ENCODE data around the gene TTC17. TPM values are rescaled to one million over a fixed set of nuclear protein-coding genes. Genes with fewer than 3 reads are reported as not detected.

The TTC17 gene, protein sequence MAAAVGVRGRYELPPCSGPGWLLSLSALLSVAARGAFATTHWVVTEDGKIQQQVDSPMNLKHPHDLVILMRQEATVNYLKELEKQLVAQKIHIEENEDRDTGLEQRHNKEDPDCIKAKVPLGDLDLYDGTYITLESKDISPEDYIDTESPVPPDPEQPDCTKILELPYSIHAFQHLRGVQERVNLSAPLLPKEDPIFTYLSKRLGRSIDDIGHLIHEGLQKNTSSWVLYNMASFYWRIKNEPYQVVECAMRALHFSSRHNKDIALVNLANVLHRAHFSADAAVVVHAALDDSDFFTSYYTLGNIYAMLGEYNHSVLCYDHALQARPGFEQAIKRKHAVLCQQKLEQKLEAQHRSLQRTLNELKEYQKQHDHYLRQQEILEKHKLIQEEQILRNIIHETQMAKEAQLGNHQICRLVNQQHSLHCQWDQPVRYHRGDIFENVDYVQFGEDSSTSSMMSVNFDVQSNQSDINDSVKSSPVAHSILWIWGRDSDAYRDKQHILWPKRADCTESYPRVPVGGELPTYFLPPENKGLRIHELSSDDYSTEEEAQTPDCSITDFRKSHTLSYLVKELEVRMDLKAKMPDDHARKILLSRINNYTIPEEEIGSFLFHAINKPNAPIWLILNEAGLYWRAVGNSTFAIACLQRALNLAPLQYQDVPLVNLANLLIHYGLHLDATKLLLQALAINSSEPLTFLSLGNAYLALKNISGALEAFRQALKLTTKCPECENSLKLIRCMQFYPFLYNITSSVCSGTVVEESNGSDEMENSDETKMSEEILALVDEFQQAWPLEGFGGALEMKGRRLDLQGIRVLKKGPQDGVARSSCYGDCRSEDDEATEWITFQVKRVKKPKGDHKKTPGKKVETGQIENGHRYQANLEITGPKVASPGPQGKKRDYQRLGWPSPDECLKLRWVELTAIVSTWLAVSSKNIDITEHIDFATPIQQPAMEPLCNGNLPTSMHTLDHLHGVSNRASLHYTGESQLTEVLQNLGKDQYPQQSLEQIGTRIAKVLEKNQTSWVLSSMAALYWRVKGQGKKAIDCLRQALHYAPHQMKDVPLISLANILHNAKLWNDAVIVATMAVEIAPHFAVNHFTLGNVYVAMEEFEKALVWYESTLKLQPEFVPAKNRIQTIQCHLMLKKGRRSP
- polyA plus RNA-seq (2012; ENCODE audit: insufficient read length, low read depth): 62.1 TPM

DNA sequence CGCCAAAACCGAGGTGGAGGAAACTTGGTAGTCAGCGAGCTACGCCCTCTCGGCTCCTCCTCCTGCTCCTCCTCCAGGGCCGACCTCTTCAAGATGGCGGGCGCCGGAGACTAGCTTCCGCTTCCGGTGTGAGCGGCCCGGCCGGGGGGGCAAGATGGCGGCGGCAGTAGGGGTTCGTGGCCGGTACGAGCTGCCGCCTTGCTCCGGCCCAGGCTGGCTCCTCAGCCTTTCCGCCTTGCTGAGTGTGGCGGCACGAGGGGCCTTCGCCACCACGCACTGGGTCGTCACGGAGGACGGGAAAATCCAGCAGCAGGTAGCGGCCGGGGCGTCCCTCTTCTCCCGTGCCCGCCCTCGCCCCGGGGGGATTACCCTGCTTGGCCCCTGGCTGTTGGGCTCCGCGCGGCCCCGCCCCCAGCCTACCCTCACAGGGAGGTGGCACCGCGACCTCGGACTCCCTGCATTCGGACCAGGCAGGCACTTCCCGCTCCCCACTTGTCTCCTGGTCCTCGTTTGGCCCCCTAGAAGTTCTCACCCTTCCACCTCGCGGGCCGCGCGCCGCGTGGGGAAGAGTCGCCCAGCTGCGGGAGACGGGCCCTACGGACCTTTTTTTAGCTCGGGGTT lies at the start of gene TTC17:
Gene TTC17, plus strand, starts transcription at position 120 of the 621 bp plus-strand sequence. Its CDS starts 35 bp downstream, at position 155.
- TF ChIP-seq POLR2AphosphoS5 (IDR thresholded peaks at IDR 0.05; ENCODE audit: low read depth, low read length) (peak; percentile 98), SIN3A (IDR thresholded peaks at IDR 0.05; ENCODE audit: borderline replicate concordance, insufficient read depth, low read length) (0 out of 2 replicates have a peak, but pooled peaks have one; percentile 4), TAF1 (IDR thresholded peaks at IDR 0.05; ENCODE audit: borderline replicate concordance, insufficient read depth, low read length) (peak; percentile 95), FOXP2 (optimal IDR thresholded peaks at IDR 0.05; ENCODE audit: borderline replicate concordance, extremely low read depth, extremely low read length, insufficient read depth) (peak; percentile 59)
- TF ChIP-seq, protein P1, sequence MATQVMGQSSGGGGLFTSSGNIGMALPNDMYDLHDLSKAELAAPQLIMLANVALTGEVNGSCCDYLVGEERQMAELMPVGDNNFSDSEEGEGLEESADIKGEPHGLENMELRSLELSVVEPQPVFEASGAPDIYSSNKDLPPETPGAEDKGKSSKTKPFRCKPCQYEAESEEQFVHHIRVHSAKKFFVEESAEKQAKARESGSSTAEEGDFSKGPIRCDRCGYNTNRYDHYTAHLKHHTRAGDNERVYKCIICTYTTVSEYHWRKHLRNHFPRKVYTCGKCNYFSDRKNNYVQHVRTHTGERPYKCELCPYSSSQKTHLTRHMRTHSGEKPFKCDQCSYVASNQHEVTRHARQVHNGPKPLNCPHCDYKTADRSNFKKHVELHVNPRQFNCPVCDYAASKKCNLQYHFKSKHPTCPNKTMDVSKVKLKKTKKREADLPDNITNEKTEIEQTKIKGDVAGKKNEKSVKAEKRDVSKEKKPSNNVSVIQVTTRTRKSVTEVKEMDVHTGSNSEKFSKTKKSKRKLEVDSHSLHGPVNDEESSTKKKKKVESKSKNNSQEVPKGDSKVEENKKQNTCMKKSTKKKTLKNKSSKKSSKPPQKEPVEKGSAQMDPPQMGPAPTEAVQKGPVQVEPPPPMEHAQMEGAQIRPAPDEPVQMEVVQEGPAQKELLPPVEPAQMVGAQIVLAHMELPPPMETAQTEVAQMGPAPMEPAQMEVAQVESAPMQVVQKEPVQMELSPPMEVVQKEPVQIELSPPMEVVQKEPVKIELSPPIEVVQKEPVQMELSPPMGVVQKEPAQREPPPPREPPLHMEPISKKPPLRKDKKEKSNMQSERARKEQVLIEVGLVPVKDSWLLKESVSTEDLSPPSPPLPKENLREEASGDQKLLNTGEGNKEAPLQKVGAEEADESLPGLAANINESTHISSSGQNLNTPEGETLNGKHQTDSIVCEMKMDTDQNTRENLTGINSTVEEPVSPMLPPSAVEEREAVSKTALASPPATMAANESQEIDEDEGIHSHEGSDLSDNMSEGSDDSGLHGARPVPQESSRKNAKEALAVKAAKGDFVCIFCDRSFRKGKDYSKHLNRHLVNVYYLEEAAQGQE (IDR thresholded peaks at IDR 0.05; ENCODE audit: insufficient read depth in 1 of 2, low read depth in 2 of 2, low read length in 2 of 2): no peak; a peak in 1 of 4 replicates

DNA sequence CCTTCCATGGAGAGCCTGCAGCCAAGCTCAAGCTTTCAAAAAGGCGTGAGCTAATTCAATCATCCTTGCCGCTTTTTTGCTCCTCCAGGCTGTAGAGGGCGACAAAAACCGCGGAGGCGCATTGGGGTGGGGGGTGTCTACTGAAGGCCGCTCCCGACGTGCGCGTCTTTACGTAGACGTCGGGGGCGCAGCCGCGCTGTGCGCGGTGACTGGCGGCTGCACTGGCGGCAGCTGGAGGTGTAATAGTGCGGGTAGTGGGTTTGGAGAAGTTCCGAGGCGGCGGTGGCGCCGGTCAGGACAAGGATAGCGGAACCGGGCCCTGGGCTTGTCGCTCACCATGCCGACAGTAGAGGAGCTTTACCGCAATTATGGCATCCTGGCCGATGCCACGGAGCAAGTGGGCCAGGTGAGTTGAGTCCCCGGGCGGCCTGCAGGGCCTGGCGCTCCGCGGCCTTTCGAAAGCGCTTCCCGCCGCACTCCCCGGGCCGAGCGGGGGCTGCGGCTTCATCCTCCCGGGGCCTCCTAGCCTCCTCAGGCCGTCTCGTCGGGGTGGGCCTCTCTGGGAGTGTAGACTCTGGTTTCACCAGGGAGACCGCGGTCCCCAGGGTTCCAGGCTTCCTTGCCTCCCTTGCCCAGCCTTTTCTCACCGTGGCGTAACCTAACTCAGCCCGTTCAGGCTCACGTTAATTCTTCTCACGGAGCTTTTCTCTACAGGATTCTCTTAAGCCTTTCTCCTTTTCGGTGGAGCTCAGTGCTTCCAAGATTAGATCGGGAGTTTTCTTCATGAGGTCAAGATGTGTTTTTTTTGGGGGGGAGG lies 46.7 kb upstream of the TTC17 start, which contains the start of gene API5:
Gene API5, plus strand, starts transcription at position 206 of the 817 bp plus-strand sequence. Its CDS starts 132 bp downstream, at position 338.
- TF ChIP-seq POLR2AphosphoS5 (IDR thresholded peaks at IDR 0.05; ENCODE audit: low read depth, low read length): peak; percentile 80
- TF ChIP-seq, protein P1 (IDR thresholded peaks at IDR 0.05; ENCODE audit: insufficient read depth in 1 of 2, low read depth in 2 of 2, low read length in 2 of 2): peak; percentile 25 to 65; a peak in 1 of 4 replicates
- 0 out of 2 replicates have a peak, but pooled peaks have one; percentile 57 for TF ChIP-seq SIN3A (IDR thresholded peaks at IDR 0.05; ENCODE audit: borderline replicate concordance, insufficient read depth, low read length)
- no peak for TF ChIP-seq FOXP2 (optimal IDR thresholded peaks at IDR 0.05; ENCODE audit: borderline replicate concordance, extremely low read depth, extremely low read length, insufficient read depth)
- peak; percentile 97 for TF ChIP-seq TAF1 (IDR thresholded peaks at IDR 0.05; ENCODE audit: borderline replicate concordance, insufficient read depth, low read length)

DNA sequence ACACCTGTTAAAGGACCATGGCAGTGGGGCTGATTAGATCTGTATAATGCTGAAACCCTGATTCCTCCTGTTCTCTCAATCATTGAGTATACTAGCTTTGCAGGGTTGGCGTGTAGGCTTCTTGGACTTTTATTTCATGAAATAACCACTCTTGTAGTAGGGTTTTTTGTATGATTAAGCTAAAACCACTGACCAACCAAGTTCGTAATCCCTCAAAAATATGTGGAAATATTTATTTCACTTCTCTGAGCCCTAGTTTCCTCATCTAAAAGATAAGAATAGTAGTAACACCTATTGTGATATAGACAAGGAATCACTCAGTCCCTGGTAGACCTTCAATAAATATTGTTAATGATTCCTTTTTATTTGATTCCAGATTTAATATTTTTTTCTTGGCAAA lies 42.8 kb upstream of the TTC17 start:
- TF ChIP-seq SIN3A (IDR thresholded peaks at IDR 0.05; ENCODE audit: borderline replicate concordance, insufficient read depth, low read length): no peak
- TF ChIP-seq, protein P1 (IDR thresholded peaks at IDR 0.05; ENCODE audit: insufficient read depth in 1 of 2, low read depth in 2 of 2, low read length in 2 of 2): no peak
- no peak for TF ChIP-seq TAF1 (IDR thresholded peaks at IDR 0.05; ENCODE audit: borderline replicate concordance, insufficient read depth, low read length)
- TF ChIP-seq POLR2AphosphoS5 (IDR thresholded peaks at IDR 0.05; ENCODE audit: low read depth, low read length): no peak
- no peak for TF ChIP-seq FOXP2 (optimal IDR thresholded peaks at IDR 0.05; ENCODE audit: borderline replicate concordance, extremely low read depth, extremely low read length, insufficient read depth)

Measured in PFSK-1 (cell line).